Endothelial cell (in vitro differentiated cells): ENCODE results near the gene SS18L1. TPM values are rescaled to one million over a fixed set of nuclear protein-coding genes. Genes with fewer than 3 reads are reported as not detected.

Experiments used
- DNase-seq: peaks from one replicate; pipeline ENCODE4 v3.0.0; 2021; ENCODE audit warnings: low spot score
- H3K27ac Mint-ChIP-seq: one replicate; pipeline ENCODE4 v1.8.0; 2021; ENCODE audit warnings: mixed read lengths, inconsistent platforms; ENCODE audit not compliant: unreplicated experiment
- H3K27me3 Mint-ChIP-seq: one replicate; pipeline ENCODE4 v1.8.0; 2021; ENCODE audit warnings: mild to moderate bottlenecking, moderate library complexity, mixed read lengths, inconsistent platforms; ENCODE audit not compliant: unreplicated experiment
- H3K36me3 Mint-ChIP-seq: one replicate; pipeline ENCODE4 v1.8.0; 2021; ENCODE audit warnings: mild to moderate bottlenecking, low read depth, mixed read lengths, inconsistent platforms; ENCODE audit not compliant: unreplicated experiment
- H3K4me1 Mint-ChIP-seq: one replicate; pipeline ENCODE4 v1.8.0; 2021; ENCODE audit warnings: mild to moderate bottlenecking, mixed read lengths, inconsistent platforms; ENCODE audit not compliant: unreplicated experiment
- H3K4me3 Mint-ChIP-seq: one replicate; pipeline ENCODE4 v1.8.0; 2021; ENCODE audit warnings: mild to moderate bottlenecking, mixed read lengths, inconsistent platforms; ENCODE audit not compliant: unreplicated experiment
- H3K9me3 Mint-ChIP-seq: one replicate; pipeline ENCODE4 v1.8.0; 2021; ENCODE audit warnings: mixed read lengths, inconsistent platforms; ENCODE audit not compliant: unreplicated experiment
- total RNA-seq: library from RNA; stranded (reverse); fragmentation: NEBNext Ultra II Directional; extraction: Animal tissue kit (Norgen Biotek cat#: 25700); gene quantifications from one replicate; pipeline ENCODE4 v1.2.1, GENCODE V29; 2021; ENCODE audit not compliant: unreplicated experiment
- TF ChIP-seq, protein P1 (sequence below): fragments of 200-600 bp; sonication (generic); IDR thresholded peaks from one replicate; pipeline ENCODE4 v1.5.0; 2021; ENCODE audit warnings: antibody characterized with exemption; ENCODE audit not compliant: unreplicated experiment

SS18L1 gene
- total RNA-seq, 1 donor from 2014 or later: 17.5 TPM

DNA sequence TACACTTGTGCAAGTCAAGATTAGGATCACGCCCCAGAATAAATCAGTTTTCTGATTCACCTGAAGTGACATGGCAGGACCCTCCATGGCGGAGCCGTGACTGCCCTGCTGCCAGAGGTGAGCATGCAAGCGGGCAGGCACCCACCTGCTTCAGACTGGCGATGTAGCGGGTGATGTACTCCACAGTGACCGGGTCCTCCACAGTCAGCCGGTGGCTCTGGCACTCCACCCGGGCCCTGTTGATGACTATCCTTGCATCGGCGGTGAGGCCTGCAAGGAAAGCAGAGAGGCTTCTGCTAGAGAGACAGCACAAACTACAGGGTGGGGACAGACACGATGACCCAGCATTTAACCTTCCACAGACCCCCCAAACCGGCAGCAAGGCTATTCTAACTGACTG, 3.9 kb upstream of the SS18L1 start:
- Mint-ChIP-seq H3K36me3 (peaks cover 47% of the 10 kb centered on the region), H3K9me3 (no peaks in the 10 kb centered on the region), H3K27me3 (peaks cover 18% of the 10 kb centered on the region), H3K4me1 (peaks cover 21% of the 10 kb centered on the region), H3K27ac (peak overlapping the region; percentile 42), H3K4me3 (peak overlapping the region; percentile 49)
- TF ChIP-seq, protein P1, sequence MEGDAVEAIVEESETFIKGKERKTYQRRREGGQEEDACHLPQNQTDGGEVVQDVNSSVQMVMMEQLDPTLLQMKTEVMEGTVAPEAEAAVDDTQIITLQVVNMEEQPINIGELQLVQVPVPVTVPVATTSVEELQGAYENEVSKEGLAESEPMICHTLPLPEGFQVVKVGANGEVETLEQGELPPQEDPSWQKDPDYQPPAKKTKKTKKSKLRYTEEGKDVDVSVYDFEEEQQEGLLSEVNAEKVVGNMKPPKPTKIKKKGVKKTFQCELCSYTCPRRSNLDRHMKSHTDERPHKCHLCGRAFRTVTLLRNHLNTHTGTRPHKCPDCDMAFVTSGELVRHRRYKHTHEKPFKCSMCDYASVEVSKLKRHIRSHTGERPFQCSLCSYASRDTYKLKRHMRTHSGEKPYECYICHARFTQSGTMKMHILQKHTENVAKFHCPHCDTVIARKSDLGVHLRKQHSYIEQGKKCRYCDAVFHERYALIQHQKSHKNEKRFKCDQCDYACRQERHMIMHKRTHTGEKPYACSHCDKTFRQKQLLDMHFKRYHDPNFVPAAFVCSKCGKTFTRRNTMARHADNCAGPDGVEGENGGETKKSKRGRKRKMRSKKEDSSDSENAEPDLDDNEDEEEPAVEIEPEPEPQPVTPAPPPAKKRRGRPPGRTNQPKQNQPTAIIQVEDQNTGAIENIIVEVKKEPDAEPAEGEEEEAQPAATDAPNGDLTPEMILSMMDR: no peak
- DNase-seq: no peak

DNA sequence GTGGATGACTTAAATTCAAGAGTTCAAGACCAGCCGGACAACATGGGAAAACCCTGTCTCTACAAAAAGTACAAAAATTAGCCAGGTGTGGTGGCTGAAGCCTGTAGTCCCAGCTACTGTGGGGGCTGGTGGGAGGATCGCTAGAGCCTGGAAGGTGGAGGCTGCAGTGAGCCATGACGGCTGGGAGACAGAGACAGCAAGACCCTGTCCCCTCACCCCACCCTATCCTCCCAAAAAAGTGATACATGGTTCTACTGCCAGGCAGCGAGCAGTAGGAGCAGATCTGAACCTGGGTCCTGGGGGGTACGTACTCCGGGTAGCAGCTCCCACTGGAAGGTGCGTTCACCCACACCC, 2.5 kb upstream of the SS18L1 start:
- Mint-ChIP-seq H3K4me3 (peak overlapping the region; percentile 98), H3K27ac (peak overlapping the region; percentile 45), H3K9me3 (no peaks in the 10 kb centered on the region), H3K27me3 (peaks cover 21% of the 10 kb centered on the region), H3K36me3 (peaks cover 44% of the 10 kb centered on the region), H3K4me1 (peaks cover 31% of the 10 kb centered on the region)
- TF ChIP-seq, protein P1: no peak
- no peak for DNase-seq

DNA sequence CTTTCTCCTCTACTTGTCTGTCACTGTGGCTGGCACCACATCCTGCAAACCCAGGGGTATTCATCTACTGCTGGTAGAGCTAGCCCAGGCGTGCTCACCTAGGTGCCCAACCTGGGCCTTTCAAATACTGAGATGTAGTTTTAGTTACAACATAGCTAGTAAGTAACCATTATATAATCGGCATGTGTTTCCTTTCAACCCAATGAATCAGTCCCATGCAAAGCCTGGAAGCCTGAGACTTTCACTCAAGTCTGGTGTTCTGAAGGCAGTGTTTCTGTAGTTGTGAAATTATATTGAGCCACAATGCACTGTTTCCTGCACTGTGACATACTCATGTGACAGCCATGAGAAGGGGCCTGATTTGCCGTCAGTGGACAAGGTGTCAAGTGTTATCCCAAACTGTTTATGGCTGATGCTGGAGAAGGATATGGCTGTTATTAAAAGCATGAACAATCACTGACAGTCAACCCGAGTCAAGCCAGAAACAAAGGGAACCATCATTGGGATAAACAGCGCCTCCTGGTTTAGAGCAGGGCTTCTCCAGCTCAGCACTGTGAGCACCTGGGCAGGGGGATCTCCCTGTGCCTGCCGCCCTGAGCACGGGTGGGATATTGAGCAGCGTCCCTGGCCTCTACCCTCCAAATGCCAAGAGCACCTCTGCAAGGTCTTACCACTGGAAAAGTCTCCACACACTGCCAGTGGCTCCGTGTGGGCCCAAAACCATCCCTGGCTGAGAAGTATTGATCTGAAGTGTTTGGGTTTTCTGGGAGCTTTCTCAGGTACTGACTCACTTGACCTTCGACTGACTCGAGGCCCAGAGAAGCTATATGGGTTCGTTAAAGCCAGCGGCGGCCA, 1.9 kb upstream of the SS18L1 start:
- TF ChIP-seq, protein P1: no peak
- no peak for DNase-seq
- Mint-ChIP-seq H3K9me3 (no peaks in the 10 kb centered on the region), H3K4me1 (peaks cover 31% of the 10 kb centered on the region), H3K27ac (peak overlapping the region; percentile 95), H3K36me3 (peaks cover 38% of the 10 kb centered on the region), H3K4me3 (peak overlapping the region; percentile 98), H3K27me3 (peaks cover 21% of the 10 kb centered on the region)

DNA sequence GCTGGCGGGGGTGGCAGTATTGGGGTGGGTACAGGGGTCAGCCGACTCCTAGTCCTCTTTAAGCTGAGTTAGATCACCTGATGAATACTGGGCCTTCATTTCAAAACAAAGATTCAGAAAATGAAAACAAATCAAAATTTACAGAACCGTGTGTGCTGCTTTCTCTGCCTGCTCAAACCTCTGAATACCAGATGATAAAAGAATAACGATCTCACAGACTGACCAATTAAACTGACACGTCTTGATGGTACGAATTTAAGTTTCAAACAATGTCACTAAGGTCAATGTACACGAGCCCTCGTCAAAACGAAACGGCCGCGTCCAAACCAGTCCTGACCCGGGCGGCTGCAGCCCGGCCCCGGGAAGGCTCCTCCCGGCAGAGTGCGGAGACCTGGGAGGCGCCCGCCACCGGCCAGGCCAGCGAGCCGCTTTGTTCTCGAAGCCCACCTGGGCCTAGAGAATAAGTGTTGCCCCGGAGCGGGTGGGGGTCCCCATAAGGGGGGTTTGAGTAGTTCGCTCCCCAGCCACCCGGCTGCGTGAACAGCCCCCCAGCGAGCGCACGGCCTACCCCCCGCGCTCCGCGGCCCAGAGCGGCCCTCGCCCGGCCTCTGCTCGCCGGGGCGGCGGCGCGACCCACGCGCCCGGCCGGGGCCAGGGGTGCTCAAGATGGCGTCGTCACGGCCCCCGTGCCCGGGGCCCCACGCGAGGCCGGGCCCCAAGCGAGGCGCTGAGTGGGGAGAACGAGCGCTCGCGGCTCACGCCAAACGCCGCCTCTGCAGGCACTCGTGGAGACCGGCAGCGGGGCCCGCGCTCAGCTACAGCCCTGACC, 1.1 kb upstream of the SS18L1 start:
- Mint-ChIP-seq H3K4me1 (peaks cover 31% of the 10 kb centered on the region), H3K27ac (peak overlapping the region; percentile 95), H3K27me3 (peaks cover 25% of the 10 kb centered on the region), H3K4me3 (peak overlapping the region; percentile 98), H3K9me3 (no peaks in the 10 kb centered on the region), H3K36me3 (peaks cover 31% of the 10 kb centered on the region)
- TF ChIP-seq, protein P1: no peak
- peak; percentile 35 for DNase-seq
